Parathyroid adenoma (tissue), 2 donors: ENCODE results near the gene HLTF.

Experiments
- H2AFZ ChIP-seq: fragments of 300-600 bp; sonication (generic); one replicate; pipeline ENCODE4 v1.7.0; 2017; ENCODE audit warnings: antibody characterized with exemption, mild to moderate bottlenecking
- H3K27ac ChIP-seq: fragments of 300-600 bp; sonication (generic); one replicate; pipeline ENCODE4 v1.7.0; 2017
- H3K27me3 ChIP-seq: fragments of 300-600 bp; sonication (generic); one replicate; pipeline ENCODE4 v1.7.0; 2017; ENCODE audit warnings: low read length; ENCODE audit not compliant: control insufficient read depth, insufficient read depth
- H3K36me3 ChIP-seq: fragments of 300-600 bp; sonication (generic); one replicate; pipeline ENCODE4 v1.7.0; 2017; ENCODE audit warnings: low read length; ENCODE audit not compliant: control insufficient read depth, insufficient read depth
- H3K4me1 ChIP-seq: fragments of 300-600 bp; sonication (generic); one replicate; pipeline ENCODE4 v1.7.0; 2017; ENCODE audit warnings: control low read depth
- H3K4me2 ChIP-seq: fragments of 300-600 bp; sonication (generic); one replicate; pipeline ENCODE4 v1.7.0; 2017; ENCODE audit warnings: low read length
- H3K4me3 ChIP-seq: fragments of 300-600 bp; sonication (generic); one replicate; pipeline ENCODE4 v1.7.0; 2017; ENCODE audit warnings: low read depth, low read length
- H3K79me2 ChIP-seq: fragments of 300-600 bp; sonication (generic); one replicate; pipeline ENCODE4 v1.7.0; 2017; ENCODE audit warnings: control low read depth
- H3K9ac ChIP-seq: fragments of 300-600 bp; sonication (generic); one replicate; pipeline ENCODE4 v1.7.0; 2017; ENCODE audit warnings: mild to moderate bottlenecking
- H3K9me3 ChIP-seq: fragments of 300-600 bp; sonication (generic); one replicate; pipeline ENCODE4 v1.7.0; 2017; ENCODE audit warnings: low read length; ENCODE audit not compliant: control insufficient read depth
- TF ChIP-seq, protein P1 (sequence below): fragments of 300-600 bp; sonication (generic); IDR thresholded peaks from one replicate; pipeline ENCODE4 v1.7.0; 2017; ENCODE audit warnings: antibody characterized with exemption, mild to moderate bottlenecking
- donor health status: primary hyperparathyroidism.

Gene HLTF, protein sequence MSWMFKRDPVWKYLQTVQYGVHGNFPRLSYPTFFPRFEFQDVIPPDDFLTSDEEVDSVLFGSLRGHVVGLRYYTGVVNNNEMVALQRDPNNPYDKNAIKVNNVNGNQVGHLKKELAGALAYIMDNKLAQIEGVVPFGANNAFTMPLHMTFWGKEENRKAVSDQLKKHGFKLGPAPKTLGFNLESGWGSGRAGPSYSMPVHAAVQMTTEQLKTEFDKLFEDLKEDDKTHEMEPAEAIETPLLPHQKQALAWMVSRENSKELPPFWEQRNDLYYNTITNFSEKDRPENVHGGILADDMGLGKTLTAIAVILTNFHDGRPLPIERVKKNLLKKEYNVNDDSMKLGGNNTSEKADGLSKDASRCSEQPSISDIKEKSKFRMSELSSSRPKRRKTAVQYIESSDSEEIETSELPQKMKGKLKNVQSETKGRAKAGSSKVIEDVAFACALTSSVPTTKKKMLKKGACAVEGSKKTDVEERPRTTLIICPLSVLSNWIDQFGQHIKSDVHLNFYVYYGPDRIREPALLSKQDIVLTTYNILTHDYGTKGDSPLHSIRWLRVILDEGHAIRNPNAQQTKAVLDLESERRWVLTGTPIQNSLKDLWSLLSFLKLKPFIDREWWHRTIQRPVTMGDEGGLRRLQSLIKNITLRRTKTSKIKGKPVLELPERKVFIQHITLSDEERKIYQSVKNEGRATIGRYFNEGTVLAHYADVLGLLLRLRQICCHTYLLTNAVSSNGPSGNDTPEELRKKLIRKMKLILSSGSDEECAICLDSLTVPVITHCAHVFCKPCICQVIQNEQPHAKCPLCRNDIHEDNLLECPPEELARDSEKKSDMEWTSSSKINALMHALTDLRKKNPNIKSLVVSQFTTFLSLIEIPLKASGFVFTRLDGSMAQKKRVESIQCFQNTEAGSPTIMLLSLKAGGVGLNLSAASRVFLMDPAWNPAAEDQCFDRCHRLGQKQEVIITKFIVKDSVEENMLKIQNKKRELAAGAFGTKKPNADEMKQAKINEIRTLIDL

DNA sequence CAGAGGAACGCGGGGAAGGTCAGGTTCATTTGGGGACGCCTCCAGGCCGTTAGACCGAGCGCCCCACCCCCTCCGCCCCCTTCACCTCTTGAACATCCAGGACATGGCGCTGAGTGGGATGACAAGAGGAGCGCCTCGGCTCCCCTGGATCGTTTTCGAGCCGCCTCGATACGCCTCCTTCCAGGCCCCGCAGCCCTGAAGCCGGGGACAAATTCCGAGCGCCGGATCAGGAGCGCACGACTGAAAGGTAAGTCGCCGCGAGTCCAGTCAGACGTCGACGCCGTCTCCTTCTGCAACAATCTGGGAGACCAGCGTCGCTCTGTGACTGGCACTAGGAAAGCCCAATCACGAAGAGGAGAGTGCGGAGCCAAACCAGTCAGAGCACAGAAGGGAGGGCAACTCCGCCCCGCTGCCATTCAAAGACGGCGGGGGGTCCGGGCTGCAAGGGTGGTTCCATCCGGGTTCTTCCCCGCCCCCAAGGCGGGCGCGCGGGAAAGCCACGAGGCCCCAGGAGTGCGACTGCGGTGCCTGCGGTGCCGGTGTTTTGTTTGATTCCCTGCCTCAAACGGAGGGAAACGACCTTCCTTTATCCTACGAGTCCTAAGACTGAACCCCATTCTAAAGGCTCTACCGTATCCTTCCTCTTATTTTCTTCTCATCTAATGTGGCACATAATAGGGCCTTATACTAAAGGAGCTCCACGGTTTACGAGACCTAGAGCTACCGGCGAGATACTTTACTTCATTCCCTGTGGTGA, at the start of gene HLTF:
Gene HLTF (minus strand): TSS at position 302 of the 757 bp plus-strand sequence. CDS start 197 bp downstream, at position 105.
- Histone ChIP-seq H3K4me1 (no peaks in the 10 kb centered on the region), H3K79me2 (peaks cover 2% of the 10 kb centered on the region), H3K9ac (no peak within 1 kb of the TSS), H2AFZ (peak within 1 kb of the TSS; percentile 97), H3K4me3 (peak within 1 kb of the TSS; percentile 67), H3K4me2 (peak within 1 kb of the TSS; percentile 80), H3K27me3 (no peaks in the 10 kb centered on the region), H3K36me3 (no peaks in the 10 kb centered on the region), H3K27ac (peak within 1 kb of the TSS; percentile 55), H3K9me3 (no peaks in the 10 kb centered on the region)
- TF ChIP-seq, protein P1, sequence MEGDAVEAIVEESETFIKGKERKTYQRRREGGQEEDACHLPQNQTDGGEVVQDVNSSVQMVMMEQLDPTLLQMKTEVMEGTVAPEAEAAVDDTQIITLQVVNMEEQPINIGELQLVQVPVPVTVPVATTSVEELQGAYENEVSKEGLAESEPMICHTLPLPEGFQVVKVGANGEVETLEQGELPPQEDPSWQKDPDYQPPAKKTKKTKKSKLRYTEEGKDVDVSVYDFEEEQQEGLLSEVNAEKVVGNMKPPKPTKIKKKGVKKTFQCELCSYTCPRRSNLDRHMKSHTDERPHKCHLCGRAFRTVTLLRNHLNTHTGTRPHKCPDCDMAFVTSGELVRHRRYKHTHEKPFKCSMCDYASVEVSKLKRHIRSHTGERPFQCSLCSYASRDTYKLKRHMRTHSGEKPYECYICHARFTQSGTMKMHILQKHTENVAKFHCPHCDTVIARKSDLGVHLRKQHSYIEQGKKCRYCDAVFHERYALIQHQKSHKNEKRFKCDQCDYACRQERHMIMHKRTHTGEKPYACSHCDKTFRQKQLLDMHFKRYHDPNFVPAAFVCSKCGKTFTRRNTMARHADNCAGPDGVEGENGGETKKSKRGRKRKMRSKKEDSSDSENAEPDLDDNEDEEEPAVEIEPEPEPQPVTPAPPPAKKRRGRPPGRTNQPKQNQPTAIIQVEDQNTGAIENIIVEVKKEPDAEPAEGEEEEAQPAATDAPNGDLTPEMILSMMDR, result no peak

DNA sequence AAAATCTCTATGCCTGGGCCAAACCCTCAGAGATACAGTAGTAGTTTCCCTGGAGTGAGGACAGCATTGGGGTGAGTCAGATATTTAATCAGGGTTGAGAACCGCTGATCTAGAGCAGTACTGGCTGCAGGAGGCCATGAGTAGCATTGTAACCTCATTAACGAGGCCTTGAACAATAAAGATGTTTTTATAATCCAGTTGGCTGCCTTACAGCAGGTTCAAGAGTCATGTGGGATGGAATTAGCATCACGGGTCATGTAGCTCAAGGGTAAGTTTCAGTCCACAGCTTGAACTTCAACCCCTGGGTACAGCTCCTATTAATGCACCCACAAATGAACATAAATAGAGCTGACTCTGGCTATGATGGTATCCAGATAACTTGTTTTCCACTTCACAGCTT, 48.2 kb upstream of the HLTF start:
- Histone ChIP-seq H3K36me3 (no peaks in the 10 kb centered on the region), H2AFZ (no peak overlapping the region), H3K9ac (no peak overlapping the region), H3K9me3 (no peaks in the 10 kb centered on the region), H3K27ac (no peak overlapping the region), H3K79me2 (no peaks in the 10 kb centered on the region), H3K27me3 (no peaks in the 10 kb centered on the region), H3K4me2 (no peak overlapping the region), H3K4me1 (peaks cover 9% of the 10 kb centered on the region), H3K4me3 (no peak overlapping the region)
- TF ChIP-seq, protein P1, result no peak

DNA sequence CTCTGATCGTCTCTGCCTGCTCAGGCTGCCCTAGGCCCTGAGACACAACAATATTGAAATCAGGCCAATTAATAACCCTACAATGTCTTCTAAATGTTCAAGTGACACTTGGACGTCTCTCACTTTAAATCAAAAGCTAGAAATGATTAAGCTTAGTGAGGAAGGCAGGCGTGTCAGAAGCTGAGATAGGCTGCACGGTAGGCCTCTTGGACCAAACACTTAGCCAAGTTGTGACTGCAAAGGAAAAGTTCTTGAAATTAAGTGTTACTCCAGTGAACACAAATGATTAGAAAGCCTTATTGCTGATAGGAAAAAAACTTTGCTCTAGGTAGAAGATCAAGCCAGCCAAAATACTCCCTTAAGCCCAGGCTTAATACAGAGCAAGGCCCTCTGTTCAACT, 45.3 kb upstream of the HLTF start:
- TF ChIP-seq, protein P1, result no peak
- Histone ChIP-seq H3K4me1 (peaks cover 9% of the 10 kb centered on the region), H3K9ac (no peak overlapping the region), H2AFZ (no peak overlapping the region), H3K4me2 (no peak overlapping the region), H3K79me2 (no peaks in the 10 kb centered on the region), H3K36me3 (no peaks in the 10 kb centered on the region), H3K27me3 (no peaks in the 10 kb centered on the region), H3K4me3 (no peak overlapping the region), H3K9me3 (no peaks in the 10 kb centered on the region), H3K27ac (no peak overlapping the region)

DNA sequence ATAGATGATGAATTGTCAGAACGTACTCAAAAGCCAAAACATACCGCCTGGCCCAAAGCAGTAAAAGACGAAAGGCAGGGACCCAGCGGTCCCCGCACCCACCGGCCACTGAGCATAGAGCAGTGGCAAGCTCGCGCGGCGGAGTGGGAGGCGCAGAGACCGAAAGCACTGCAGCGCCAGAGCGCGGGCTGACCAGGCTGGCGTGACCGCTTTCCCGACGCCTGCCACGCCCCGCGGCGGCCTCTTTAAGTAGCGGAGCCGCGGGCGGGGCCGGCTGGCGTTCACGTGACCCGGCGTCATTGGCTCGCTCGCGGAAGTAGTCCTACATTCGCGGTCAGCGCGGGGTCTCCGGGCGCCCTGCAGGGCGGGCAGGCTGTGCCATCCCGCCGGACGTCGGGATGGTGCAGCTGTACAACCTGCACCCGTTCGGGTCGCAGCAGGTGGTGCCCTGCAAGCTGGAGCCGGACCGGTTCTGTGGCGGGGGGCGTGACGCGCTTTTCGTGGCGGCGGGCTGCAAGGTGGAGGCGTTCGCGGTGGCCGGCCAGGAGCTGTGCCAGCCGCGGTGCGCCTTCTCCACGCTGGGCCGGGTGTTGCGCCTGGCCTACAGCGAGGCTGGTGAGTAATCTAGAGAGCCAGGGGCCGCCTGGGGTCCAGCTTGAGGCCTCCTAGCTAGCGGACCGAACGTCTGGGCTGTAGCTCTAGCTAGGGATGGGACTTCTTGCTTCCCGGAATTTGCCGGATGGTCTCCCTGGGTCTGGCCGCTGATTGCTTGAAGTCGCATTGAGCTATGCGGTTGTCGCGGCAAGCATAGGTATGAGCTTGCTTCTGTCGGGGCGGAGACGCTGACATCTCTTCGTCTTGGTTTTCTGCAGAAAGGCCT, 43.2 kb upstream of the HLTF start, which contains the start of gene HPS3:
Gene HPS3 (plus strand): TSS at position 313 of the 880 bp plus-strand sequence. CDS start 86 bp downstream, at position 399.
- H3K9ac ChIP-seq, result no peak within 1 kb of the TSS
- H2AFZ ChIP-seq, result peak within 1 kb of the TSS; percentile 96
- peak within 1 kb of the TSS; percentile 29 for H3K27ac ChIP-seq
- H3K9me3 ChIP-seq, result no peaks in the 10 kb centered on the region
- H3K4me1 ChIP-seq, result peaks cover 9% of the 10 kb centered on the region
- H3K36me3 ChIP-seq, result no peaks in the 10 kb centered on the region
- peak within 1 kb of the TSS; percentile 95 for H3K4me3 ChIP-seq
- H3K27me3 ChIP-seq, result no peaks in the 10 kb centered on the region
- H3K79me2 ChIP-seq, result no peaks in the 10 kb centered on the region
- peak within 1 kb of the TSS; percentile 85 for H3K4me2 ChIP-seq
- TF ChIP-seq, protein P1, result peak; percentile 13
